ENCODE measurements around the gene RIC1.
"Not testable (repeated sequence)": the region's sequence is repeated elsewhere in the genome, so short reads cannot be mapped to it uniquely, and the experiment has no call there.

Gene RIC1

DNA sequence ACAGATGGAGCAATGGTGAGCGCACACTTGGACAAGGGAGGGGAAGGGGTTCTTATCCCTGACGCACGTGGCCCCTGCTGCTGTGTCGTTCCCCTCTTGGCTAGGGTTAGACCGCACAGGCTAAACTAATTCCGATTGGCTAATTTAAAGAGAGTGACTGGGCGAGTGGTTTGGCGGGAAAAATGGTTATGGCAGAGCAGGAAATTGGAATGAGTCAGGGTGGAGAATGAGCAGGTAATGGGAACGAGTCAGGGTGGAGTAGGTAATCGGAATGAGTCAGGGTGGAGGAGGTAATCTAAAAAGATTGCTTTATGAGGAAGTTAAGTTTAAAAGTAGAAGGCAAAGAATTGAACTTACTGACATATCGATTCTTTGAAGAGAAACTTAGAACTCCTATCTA lies 46.1 kb downstream of the RIC1 start:
- not testable (repeated sequence) for DNase-seq

DNA sequence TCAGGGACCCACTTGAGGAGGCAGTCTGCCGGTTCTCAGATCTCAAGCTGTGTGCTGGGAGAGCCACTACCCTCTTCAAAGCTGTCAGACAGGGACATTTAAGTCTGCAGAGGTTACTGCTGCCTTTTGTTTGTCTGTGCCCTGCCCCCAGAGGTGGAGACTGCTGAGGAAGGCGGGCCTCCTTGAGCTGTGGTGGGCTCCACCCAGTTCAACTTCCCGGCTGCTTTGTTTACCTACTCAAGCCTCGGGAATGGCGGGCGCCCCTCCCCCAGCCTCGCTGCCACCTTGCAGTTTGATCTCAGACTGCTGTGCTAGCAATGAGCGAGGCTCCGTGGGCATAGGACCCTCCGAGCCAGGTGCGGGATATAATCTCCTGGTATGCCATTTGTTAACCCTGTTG lies 54.7 kb downstream of the RIC1 start:
- DNase-seq = not testable (repeated sequence)

DNA sequence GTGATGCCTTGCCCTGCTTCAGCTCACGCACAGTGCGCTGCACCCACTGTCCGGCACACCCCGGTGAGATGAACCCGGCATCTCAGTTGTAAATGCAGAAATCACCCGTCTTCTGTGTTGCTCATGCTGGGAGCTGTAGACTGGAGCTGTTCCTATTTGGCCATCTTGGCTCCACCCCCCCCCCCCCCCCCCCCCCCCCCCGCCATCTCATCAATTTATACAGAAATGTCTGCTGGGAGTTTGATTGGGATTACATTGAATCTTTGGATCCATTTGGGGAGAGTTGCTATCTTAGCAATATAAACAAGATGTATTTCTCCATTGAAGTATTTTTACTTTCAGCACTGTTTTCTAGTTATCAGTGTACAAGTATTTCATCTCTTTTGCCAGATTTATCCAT lies 55.2 kb downstream of the RIC1 start:
- DNase-seq = no peak

DNA sequence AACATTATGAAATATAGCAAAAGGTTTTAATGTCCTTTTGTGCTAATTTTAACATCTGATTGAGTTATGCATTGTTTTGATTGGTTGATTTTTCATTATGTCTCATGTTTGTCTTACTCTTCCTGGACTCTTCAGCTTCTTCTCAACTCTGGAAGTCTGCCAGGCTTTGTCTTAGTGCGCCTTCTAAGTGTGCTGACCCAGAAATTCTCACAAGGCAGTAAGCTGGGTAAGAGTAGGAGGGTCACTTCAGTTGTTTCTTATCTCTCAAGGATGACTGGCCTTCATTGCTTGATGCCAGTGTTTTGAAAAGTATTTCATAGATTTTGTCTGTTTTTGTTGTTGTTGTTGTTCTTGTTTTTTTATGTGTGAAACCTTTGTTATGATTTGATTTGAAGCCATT lies 59.2 kb downstream of the RIC1 start:
- no peak for DNase-seq

DNA sequence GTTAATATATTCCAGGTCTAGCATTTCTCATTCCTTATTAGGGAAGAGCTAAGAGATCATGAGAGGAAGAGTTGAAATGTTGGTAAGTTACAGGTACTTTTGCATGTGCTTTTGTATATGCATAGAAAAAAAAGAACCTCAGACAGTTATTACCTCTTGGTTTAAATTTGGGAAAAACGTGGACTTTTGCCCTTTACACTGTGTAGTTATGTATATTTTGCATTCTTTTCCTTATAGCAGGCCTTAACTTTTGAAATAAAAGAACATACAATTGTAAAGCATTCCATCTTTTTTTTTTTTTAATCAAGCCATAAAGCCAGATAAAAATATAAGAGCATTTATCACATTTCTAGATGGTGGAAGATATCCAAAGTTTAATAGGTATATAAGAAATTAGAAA lies 61.4 kb downstream of the RIC1 start:
- DNase-seq = no peak

DNA sequence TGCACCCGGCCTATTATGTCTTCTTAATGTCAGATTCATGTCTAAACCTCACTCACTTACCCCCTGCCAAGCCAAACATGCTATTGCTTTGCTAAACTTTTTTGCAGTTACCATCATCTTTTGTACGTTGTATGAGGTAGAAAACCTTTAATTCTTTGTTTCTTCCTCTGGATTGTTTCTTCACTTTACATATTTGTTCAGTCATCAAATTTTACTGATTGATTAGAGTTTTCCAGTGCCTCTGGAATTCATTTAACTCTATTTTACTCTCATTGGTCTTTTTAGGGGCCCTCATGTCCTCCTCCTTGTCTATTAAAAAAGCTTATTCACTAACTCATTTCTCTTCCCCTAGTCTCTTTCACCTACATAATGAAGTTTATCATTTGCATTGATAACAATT lies 67.0 kb downstream of the RIC1 start:
- no peak for DNase-seq

DNA sequence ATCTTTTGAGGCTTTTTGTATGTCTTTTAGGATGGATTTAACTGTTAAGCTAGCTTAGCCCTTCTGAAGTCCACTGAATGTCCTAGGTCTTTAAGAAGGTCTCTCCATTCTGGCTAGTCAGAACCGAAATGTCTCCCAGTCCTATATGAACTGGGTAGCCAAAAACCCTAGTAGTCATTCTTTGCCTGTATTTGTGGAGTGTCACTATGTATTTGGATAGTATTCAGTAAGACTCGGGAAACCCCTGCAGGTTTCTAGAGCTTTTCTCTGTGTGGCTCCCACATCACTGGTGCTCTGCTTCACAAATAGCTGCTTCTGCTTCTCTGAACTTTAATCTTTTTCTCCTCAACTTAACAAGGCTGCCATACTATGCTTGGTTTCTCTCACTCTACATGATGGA lies 68.0 kb downstream of the RIC1 start:
- no peak for DNase-seq

DNA sequence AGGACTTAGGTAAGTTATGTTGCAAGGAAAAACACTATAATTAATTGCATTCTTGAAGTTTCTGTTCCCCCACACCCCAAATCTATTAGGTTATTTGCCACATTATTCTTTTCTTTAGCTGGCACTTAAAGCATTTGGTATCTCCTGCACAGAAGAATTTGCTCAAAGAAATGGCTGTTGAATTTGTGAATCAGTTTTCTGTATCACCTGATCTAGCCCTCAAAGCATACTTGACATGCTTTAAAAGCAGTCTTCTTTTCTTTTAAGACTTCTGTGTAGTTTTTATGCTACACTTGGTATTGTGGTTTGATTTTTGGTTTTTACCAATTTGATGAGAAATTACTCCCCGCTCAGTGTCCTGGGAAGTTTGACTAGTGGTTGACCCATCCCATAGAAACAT lies 69.1 kb downstream of the RIC1 start:
- no peak for DNase-seq

DNA sequence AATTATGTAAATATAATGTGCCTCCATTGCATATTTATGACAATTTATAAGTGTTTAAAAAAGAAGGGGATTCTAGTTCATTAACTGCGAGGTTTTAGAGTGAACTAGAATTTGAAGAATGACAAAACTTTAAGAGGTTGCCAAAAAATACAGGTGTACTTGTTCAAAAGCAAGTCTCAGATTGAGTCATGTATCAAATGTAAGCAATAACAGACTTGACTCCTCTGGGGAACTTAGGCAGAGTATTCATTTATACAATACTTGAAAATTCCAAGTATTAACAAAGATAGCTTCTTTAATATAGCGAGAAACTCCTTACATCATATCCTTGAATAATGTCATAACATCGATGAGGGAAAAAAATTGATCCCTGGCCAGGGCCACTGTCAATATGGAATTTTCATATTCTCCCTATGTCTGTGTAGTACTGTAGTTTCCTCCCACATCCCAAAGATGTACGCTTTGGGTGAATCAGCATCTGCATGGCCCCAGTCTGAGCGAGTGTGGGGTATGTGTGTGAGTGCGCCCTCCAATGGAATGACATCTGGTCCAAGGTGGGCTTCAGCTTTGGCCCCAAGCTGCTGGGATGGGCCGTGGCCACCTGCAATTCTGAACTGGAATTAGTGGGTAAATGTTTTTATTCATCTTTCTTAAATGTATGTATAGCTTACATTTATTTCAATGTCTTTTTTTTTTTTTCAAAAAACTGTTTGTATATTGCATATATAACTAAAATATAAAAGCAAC lies 70.1 kb downstream of the RIC1 start:
- DNase-seq = no peak

DNA sequence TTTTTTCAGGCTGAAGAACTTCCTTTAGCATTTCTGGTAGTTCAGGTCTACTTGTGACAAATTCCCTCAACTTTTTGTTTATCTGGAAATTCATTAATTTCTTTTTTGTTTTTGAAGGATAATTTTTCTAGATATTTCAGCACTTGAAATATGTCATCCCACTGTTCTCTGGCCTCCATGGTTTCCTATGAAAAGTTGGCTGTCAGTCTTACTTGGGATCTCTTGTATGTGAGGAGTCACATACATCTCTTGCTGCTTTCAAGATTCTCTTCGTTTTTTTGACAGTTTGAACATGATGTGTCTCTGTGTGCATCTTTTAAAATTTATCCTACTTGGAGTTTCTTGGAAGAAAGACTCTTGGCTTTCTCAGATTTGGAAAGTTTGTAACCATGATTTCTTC lies 79.5 kb downstream of the RIC1 start:
- DNase-seq = no peak

DNA sequence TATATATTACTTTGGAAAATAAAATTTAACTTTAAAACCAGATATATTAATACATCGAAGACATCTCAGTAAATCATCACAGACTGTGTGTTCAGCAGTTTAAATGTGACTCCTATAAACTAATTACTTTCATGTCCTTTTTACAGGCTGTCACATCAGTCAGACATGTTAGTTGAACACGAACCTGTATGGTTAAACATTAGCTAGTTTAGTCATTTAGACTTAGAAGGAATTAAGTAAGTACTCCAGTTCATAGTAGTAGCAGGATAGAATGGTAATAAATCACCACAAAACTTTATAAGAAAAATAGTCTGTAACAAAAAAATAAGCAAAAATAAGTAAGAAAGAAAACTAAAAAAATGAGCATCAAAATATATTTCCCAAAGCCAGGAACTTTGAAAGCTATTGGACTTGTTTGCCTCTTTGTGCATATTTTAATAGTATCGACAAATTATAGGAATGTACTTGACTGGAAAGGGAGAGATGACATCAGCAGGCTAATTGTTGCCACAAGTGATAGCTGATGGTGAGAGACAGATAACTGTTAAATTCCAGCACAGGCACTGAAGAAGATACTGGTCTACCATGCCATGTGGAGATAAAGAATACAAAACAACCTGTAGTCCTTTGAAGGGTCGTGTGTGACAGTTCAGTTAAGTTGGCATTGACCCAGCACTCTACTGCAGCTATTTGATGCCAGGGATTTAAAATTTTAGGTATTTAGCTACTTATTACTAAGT lies 83.9 kb downstream of the RIC1 start:
- no peak for DNase-seq

DNA sequence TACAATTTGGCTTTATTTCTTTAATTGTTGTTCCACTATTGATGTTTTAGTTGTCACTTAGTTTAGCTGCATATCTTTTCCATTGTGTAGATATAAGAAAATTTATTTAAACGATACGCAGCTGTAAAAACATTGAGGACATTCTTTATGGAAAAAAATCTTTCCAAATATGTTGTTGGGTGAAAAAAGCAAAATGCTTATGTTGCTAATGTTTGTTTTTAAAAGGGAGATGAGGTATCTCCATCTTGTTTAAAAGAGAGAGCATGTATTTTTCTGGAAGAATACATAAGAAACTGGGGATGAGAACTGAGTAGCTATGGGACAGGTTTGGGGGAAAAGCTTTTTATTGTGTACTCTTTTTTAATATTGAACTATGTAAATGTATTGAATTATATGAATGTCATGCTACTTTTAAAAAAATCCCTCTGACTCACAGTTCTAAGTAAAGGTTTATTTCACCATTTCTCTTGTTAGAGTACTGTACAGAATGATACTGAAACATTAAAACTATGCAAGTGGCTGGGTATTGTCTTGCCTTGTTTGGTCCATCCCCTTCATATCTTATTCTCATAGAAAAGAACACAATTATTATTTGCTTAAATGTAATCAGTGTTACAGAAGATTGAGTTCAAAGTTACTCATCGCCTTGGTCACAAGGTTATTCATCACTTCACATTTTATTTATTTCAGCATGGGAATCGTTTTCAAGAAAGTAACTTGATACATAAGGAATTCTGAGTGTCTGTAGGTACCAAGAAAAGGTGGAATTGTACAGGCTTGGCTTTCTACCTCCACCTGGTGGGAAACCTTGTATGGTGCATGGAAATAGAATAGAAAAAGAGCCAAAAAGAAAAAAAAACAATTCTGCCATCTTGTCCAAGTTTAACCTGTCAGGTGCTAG lies 85.8 kb downstream of the RIC1 start:
- DNase-seq = no peak

DNA sequence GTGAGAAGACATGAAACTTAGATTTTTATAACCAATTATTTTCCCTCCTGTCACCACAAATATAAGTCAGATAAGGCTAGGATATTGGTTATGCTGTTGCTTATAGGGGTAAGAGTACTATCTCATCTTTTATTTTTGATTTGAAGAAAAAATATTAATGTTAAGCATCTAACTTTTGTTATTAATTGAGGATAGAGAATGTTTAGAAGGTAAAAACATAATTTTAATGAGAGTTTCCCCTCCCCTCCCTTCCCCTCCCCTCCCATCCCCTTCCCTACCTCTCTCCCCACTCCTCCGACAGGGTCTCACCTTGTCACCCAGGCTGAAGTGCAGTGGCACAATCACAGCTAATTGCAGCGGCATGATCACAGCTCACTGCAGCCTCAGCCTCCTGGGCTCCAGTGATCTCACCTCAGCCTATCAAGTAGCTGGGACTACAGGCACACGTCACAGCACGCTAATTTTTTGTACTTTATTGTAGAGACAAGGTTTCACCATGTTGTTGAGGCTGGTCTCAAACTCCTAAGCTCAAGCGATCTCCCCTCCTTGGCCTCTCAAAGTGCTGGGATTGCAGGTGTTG lies 86.7 kb downstream of the RIC1 start:
- DNase-seq = no peak

DNA sequence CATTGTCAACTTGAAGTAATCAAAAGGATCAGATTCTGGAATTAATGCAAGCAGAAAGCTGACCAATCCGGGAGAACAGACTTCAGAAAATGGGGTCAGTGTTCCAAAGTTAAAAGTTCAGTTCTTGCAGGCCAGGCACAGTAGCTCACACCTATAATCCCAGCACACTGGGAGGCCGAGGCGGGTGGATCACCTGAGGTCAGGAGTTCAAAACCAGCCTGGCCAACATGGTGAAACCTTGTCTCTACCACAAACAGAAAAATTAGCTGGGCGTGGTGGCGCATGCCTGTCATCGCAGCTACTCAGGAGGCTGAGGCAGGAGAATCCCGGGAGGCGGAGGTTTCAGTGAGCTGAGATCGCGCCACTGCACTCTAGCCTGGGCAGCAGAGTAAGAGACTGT lies 88.5 kb downstream of the RIC1 start:
- not testable (repeated sequence) for DNase-seq

DNA sequence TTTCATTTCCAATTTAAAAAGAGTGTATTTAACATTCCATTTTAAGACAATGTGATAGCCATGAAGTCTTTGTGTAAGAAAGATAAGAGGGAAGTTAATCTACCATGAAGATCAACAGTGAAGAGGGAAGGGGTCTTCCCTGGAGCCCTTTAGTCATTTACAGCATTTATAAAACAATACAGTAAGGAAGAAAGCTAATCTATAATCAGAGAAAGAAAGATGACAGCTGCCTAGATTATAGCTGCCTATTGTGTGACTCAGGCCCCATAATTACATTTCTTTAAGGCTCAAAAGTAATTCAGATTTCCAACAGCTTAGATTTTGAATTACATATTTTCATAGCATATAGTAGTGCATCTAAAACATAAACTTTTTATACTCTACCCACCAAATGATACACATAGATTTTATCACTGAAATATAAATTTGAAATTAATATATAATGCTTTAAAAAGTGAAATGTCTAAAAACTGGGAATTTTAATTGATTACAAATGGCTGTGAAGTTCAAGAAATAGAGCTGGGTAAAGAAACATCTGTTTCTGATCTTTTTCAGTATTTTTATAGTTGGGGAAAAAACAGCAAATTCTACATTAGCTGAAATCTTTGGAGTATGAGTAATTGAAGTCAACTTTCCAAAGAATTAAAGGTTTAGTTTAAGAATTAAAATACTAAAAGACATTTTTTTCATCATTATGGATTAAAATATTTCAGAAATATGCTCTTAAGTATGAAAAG lies 89.6 kb downstream of the RIC1 start:
- peak; percentile 8 for DNase-seq

DNA sequence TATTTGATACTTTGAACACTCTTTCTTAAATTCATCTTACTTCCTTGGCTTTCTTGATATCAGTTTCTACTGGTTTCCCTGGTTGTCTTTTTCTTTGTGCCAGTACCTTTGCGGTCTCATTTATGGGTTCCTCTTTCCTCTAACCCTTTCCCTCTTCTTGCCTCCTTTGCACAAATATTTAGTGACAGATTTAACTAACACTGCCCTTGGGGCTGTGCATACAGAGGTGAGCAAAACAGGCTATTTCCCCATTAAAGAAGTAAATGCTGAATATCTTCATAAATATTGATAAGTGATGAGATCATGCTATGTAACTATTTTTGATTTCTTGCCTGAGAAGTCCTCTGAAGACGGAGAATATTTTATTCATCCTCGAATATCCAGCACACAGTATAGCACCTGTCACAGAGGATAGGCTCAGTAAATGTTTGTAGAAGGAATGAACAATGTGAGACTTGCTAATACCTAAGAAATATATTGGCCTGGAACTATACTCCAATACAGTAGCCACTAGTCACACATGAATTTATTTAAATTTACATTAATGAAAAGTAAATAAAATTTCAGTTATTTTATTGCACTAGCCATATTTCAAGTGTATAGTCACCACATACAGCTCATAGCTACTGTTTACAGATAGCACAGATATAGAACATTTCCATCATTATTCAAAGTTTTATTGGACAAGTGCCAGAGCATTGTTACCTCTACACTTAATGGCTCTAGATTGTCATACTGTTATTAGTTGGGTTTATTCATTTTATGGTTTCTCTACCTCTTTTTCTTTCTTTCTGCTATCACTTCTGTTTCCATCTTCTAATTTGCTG lies 90.4 kb downstream of the RIC1 start:
- no peak for DNase-seq

DNA sequence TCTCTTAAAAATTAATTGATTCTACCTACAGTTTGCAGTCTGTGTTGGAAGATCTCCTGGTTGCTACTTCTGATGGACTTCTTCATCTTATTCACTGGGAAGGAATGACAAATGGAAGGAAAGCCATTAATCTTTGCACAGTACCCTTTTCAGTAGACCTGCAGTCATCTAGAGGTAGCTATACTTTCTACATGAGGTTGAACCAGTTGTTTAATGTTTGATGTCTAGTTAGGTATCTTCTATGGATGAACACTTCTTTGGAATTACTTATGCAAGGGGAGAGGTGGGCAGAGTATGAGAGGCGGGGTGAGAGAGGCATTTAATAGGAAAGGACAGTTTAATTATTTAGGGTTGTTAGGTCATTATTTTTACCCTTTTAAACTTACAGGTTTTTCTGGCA lies 91.2 kb downstream of the RIC1 start:
- DNase-seq = no peak

DNA sequence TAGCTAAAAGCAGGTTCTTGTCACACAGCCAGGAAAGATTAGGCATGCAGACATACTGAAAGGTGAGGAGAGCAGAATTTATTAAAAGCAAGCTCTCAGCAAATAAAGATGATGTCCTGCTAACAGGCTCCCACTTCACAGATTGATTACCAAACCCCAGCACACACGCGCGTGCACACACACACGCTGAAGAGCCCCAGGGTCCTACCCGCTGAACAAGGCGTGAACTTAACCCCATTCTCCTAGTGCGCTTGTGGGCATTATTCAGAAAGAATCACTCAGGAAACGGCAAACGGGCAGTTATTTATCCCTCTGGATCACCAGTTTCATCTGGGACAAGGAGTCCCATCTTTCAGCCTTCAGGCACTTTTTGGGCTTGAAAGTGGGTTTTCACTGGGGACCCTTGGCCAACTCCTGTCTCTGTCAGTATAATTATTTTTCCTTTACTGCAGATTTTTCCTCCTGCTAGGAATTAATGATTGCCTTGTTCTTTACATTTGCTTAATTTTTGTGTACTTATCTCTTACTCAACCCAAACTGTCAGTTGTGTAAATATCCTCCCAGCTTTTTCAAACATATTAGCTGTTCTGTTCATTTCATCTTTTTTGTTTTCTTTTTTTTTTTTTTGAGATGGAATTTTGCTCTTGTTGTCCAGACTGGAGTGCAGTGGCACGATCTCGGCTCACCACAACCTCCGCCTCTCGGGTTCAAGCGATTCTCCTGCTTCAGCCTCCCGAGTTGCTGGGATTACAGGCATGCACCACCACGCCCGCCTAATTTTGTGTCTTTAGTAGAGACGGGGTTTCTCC lies 92.6 kb downstream of the RIC1 start:
- no peak for DNase-seq

DNA sequence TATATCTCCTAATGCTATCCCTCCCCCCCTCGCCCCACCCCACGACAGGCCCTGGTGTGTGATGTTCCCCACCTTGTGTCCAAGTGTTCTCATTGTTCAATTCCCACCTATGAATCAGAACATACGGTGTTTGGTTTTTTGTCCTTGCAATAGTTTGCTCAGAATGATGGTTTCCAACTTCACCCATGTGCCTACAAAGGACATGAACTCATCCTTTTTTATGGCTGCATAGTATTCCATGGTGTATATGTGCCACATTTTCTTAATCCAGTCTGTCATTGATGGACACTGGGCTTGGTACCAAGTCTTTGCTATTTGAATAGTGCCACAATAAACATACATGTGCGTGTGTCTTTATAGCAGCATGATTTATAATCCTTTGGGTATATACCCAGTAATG lies 93.8 kb downstream of the RIC1 start:
- DNase-seq = not testable (repeated sequence)

DNA sequence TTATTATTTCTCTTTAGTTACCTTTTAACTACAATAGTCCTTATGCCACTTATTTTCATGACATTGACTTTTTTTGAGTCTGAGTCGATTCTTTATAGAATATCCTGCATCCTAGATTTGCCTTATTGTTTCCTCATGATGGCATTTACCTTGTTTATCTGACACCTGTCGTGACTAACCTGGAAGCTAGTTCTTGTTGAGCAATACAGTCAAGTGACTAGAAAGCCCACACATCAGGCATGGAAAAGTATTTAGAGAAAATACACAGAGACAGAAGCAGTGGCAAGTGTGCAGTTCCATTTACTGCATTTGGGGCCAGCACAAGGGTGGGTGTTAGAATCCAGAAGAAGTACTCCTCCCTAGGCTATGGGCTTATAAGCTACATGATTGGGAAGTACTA lies 106.2 kb downstream of the RIC1 start:
- DNase-seq = no peak
